22Rv1 (cell line): ENCODE results near the gene ADAM8.

ENCODE experiments used
- H3K27ac ChIP-seq: fragments of 450-650 bp; 2 replicates; pipeline ENCODE4 v1.5.1; 2017
- ZFX ChIP-seq: fragments of 450-650 bp; IDR thresholded peaks from 2 replicates; pipeline ENCODE4 v1.6.1; 2017; ENCODE audit warnings: antibody characterized with exemption, borderline replicate concordance
- TF ChIP-seq, protein P1 (sequence below): fragments of 450-650 bp; IDR thresholded peaks from 2 replicates; pipeline ENCODE4 v1.5.1; 2017; ENCODE audit warnings: mild to moderate bottlenecking

Gene ADAM8

GRCh38 chr10:133299224-133299623 lies 22.6 kb upstream of the ADAM8 start:
- no peak overlapping the region for H3K27ac ChIP-seq
- TF ChIP-seq, protein P1, sequence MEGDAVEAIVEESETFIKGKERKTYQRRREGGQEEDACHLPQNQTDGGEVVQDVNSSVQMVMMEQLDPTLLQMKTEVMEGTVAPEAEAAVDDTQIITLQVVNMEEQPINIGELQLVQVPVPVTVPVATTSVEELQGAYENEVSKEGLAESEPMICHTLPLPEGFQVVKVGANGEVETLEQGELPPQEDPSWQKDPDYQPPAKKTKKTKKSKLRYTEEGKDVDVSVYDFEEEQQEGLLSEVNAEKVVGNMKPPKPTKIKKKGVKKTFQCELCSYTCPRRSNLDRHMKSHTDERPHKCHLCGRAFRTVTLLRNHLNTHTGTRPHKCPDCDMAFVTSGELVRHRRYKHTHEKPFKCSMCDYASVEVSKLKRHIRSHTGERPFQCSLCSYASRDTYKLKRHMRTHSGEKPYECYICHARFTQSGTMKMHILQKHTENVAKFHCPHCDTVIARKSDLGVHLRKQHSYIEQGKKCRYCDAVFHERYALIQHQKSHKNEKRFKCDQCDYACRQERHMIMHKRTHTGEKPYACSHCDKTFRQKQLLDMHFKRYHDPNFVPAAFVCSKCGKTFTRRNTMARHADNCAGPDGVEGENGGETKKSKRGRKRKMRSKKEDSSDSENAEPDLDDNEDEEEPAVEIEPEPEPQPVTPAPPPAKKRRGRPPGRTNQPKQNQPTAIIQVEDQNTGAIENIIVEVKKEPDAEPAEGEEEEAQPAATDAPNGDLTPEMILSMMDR: no peak
- TF ChIP-seq ZFX: no peak

DNA sequence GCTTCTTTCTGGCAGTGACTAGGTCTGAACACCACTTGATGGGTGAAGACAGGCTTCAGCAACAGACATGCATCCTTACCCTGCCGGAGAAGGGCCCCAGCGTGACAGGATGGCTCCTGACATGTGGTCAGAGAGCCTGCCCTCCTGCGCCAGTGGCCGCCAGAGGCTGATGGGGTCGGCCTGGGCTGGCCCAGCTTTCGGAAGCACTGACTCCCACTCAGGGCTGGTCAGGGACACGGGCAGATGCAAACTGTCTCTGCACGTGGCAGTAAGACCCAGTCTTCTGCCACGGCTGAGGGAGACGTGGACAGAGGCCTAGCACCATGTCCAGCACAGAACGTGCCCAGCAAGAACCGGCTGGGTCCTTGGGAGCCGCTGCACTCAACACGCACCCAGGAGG lies 21.8 kb upstream of the ADAM8 start:
- TF ChIP-seq ZFX: no peak
- TF ChIP-seq, protein P1: no peak
- H3K27ac ChIP-seq: no peak overlapping the region

DNA sequence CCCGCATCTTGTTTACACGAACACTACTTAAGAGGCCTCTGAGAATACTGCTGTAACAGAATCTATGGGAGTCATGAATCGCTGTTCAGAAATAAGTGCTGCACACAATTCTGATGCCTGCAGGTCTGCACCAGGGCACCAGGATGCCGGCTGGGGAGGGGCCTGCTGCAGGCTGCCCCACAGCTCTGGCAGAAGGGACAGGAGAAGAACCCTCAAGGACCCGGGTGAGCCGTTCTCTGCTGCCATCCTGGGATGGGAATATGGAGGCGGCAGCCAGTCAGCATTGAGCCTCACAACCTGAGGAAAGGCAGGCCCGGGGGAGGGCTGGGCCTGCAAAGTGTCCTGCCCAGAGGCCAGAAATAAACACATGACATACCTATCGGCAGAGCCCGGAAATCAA lies 20.8 kb upstream of the ADAM8 start:
- TF ChIP-seq ZFX: no peak
- TF ChIP-seq, protein P1: no peak
- H3K27ac ChIP-seq: no peak overlapping the region

DNA sequence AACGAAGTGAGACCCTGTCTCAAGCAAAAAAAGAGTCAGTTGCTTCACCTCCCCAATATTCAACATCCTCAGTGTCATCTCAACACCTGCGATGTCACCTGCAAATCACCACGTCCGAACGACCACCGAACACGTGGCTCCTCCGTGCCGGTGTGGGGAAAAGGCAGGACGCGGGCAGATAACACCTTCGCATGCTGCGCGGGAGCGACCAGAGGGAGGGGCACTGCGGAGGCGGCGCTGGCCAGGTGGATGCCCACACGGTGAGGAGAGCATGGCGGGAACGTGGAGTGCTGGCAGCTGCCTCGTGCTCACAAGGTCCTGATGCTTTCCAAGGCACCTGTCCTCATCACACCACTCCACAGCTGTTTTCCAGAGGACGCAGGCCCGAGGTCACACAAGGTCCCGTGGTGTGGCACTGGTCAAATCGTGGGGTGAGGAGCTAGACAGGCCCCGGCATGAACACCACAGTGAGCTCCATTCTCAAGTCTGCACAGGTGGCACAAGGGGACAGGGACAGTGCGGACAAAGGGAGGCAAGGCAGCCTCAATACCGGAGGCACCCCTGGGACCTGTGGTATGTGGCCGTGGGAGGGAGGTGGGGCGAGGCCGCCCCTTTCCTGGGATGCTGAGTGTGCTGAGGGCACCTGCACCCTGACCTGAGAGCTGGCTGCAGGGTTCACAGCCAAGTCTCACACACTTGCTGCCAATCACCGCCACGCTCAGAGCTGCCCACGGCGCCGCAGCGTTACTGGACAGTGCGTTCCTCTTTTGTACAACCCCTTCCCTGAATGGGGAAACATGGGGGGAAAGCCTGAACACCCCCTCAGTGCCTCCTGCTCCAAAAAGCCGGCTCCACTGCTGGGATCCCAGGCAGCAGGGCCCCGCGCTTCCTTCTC lies 19.0 kb upstream of the ADAM8 start:
- H3K27ac ChIP-seq: no peak overlapping the region
- no peak for TF ChIP-seq ZFX
- TF ChIP-seq, protein P1: no peak

GRCh38 chr10:133294189-133294588 lies 17.5 kb upstream of the ADAM8 start:
- no peak overlapping the region for H3K27ac ChIP-seq
- no peak for TF ChIP-seq ZFX
- TF ChIP-seq, protein P1: no peak

- TF ChIP-seq, protein P1: no peak
- TF ChIP-seq ZFX: no peak
- H3K27ac ChIP-seq: no peak overlapping the region
These were observed 17.1 kb upstream of the ADAM8 start for GRCh38 chr10:133293810-133294119.

DNA sequence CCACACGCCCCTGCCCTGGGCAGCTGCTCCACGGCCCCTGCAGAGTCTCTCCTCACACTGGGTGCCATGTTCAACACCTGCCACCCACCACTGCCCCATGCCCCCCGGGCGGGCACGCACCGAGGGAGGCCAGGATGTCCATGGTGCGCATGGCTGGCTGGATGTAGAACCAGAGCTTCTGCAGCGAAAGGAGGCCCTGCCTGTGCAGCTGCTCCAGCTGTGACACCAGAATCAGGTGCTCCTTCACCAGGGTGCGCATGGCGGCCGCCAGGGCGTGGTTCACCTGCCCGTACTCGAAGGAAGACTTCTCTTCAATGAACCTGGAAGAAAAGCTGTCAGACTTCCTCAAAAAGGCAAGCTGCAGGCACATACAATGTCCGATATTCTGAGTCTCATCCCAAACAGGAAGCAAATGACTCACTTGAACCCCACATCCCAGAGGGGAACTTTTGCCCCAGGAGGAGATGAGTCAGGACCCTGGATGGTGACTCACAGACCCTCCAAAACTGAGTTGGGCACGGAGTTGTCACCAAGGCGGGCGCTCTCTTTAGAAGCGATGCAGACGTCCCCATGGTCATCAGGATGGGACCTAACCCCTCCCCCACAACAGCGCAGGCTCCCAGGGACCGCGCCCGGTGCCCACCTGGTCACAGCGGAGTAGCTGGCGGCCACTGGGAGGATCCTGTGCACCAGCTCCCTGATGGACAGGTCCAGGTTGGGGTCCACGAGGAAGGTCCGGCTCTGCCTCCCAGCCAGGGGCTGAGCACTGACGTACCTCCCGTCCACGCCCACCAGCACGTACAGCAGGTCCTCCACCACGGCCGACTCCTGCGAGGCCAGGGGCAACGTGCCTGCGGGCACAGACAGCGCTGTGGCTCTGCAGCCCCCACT lies 16.5 kb upstream of the ADAM8 start:
- no peak overlapping the region for H3K27ac ChIP-seq
- TF ChIP-seq, protein P1: no peak
- TF ChIP-seq ZFX: no peak
